ENCODE data around the gene SYK.
"Not testable (repeated sequence)": the region's sequence is repeated elsewhere in the genome, so short reads cannot be mapped to it uniquely, and the experiment has no call there.

- not testable (repeated sequence) for TF ChIP-seq CTCF, POLR2A (IDR thresholded peaks at IDR 0.05)
Measured at GRCh38 chr9:90886868-90887267, 85.2 kb downstream of the SYK start.
